Activated T-cell treated with anti-CD3 and anti-CD28 coated beads, Interleukin-2, amount 50 U/mL, for 4 hours (primary cell): ENCODE measurements around the gene ZNF561. TPM values are rescaled to one million over a fixed set of nuclear protein-coding genes. Genes with fewer than 3 reads are reported as not detected.
"Not testable (repeated sequence)": the region's sequence is repeated elsewhere in the genome, so short reads cannot be mapped to it uniquely, and the experiment has no call there.

Experiments used
- ATAC-seq, 2 donors: fragments of 200-7000 bp; cut with Tn5 transposase; one replicate each; pipeline ENCODE4 v1.10.0; 2021
- DNase-seq: peaks from one replicate; pipeline ENCODE4 v3.0.0-alpha.2; 2020
- H3K27me3 Mint-ChIP-seq: one replicate; pipeline ENCODE4 v1.8.0; 2021; ENCODE audit warnings: low read depth, mixed read lengths
- H3K36me3 Mint-ChIP-seq: one replicate; pipeline ENCODE4 v1.8.0; 2022; ENCODE audit warnings: mixed read lengths; ENCODE audit not compliant: insufficient read depth
- H3K4me1 Mint-ChIP-seq: one replicate; pipeline ENCODE4 v1.8.0; 2021; ENCODE audit warnings: low read depth, mixed read lengths
- H3K4me3 Mint-ChIP-seq: one replicate; pipeline ENCODE4 v1.8.0; 2021; ENCODE audit warnings: mild to moderate bottlenecking, moderate library complexity, mixed read lengths
- H3K9me3 Mint-ChIP-seq: one replicate; pipeline ENCODE4 v1.8.0; 2021; ENCODE audit warnings: mixed read lengths
- total RNA-seq, 3 donors: library from RNA; stranded (reverse); gene quantifications; one replicate each; pipeline ENCODE4 v1.2.1, GENCODE V29; 2021

ZNF561 gene
- total RNA-seq, 3 donors from 2014 or later = 19.1 to 32.1 (median 22.9) TPM

GRCh38 chr19:9615844-9616243, 5.2 kb downstream of the ZNF561 start:
- Mint-ChIP-seq H3K27me3 (no peaks in the 10 kb centered on the region), H3K4me3 (no peak overlapping the region), H3K9me3 (peaks cover 3% of the 10 kb centered on the region), H3K36me3 (peaks cover 56% of the 10 kb centered on the region), H3K4me1 (peaks cover 4% of the 10 kb centered on the region)
- no peak for DNase-seq
- ATAC-seq = no peak

GRCh38 chr19:9610484-9611113, 10.4 kb downstream of the ZNF561 start:
- Mint-ChIP-seq H3K4me1 (no peaks in the 10 kb centered on the region), H3K36me3 (peaks cover 61% of the 10 kb centered on the region), H3K27me3 (no peaks in the 10 kb centered on the region), H3K9me3 (peaks cover 31% of the 10 kb centered on the region), H3K4me3 (no peak overlapping the region)
- ATAC-seq (no peak), DNase-seq (no peak)

DNA sequence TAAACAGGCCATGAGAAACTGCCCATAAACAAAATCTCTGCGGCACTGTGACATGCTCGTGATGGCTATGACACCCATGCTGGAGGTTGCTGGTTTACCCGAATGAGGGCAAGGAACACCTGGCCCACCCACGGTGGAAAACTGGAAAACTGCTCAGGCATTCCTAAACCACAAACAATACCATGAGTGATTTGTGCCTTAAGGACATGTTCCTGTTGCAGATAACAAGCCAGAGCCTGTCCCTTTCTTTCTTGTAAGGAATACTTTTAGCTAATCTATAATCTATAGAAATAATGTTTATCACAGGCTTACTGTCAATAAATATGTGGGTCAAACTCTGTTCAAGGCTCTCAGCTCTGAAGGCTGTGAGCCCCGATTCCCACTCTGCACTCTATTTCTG, 12.1 kb downstream of the ZNF561 start:
- no peak for ATAC-seq
- no peak for DNase-seq
- Mint-ChIP-seq H3K4me3 (no peak overlapping the region), H3K27me3 (no peaks in the 10 kb centered on the region), H3K36me3 (peaks cover 53% of the 10 kb centered on the region), H3K9me3 (peaks cover 31% of the 10 kb centered on the region), H3K4me1 (no peaks in the 10 kb centered on the region)

- no peak overlapping the region for H3K4me3 Mint-ChIP-seq
- DNase-seq (no peak), ATAC-seq (peak; percentile 86 to 93)
- H3K4me1 Mint-ChIP-seq = no peaks in the 10 kb centered on the region
- peaks cover 6% of the 10 kb centered on the region for H3K27me3 Mint-ChIP-seq
- H3K36me3 Mint-ChIP-seq = peaks cover 5% of the 10 kb centered on the region
- peaks cover 18% of the 10 kb centered on the region for H3K9me3 Mint-ChIP-seq
Measured at GRCh38 chr19:9597027-9597426, 24.0 kb downstream of the ZNF561 start.

DNA sequence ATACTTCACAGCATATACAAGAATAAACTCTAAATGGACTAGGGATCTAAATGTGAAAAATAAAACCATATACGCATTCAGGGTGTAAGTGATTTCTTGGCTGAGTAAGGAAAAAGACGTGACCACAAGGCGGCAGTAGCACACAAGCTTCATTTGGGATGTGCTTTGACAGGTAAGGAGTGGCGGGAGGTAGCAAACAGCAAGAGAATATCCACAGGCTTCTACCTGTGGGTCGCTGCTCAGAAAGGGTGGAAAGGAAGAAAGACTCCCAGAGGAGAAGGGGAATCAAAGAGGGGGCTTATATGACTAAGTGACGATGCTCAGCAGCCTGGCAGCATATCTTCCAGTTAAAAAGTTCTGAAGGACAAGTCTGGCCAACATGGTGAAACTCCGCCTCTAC, 34.3 kb downstream of the ZNF561 start:
- Mint-ChIP-seq H3K4me3 (no peak overlapping the region), H3K36me3 (peaks cover 6% of the 10 kb centered on the region), H3K4me1 (peaks cover 14% of the 10 kb centered on the region), H3K27me3 (peaks cover 16% of the 10 kb centered on the region), H3K9me3 (no peaks in the 10 kb centered on the region)
- peak; percentile 72 for DNase-seq
- peak; percentile 56 to 67 for ATAC-seq

DNA sequence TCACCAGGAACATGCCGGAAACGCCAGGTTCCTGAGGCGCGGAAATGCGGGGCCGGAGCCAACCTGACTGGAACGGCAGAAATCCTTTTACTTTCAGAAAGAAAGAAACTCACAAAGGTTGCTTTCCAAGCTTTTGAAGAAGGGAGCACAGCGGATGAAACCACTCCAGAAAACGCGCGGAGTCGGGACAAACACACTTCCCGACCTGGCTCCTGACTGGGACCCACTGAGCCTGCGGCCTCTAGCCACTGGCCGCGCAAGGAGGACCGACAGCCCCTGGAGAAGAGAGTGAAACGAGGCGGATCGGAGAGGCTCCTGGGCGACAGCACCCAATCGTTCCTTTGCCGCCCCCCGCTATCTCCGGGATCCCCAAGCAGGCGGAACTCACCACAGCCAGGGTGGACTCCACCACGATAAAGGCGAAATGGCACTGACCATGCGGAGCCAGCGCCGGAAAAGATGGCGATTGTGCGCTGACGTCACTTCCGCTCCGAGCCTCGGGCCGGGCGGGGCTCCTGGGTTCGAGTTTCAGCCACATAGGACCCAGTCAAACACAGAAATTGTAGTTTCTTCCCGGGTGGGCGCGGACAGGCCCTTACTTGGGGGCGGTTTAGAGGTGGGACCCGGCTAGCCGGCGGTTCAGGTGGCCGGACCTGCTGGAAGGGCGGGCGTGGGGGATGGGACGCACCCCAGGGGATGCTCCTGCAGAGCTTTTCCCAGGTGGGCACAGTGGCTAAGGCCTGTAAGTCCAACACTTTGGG, 36.8 kb downstream of the ZNF561 start, which contains the start of gene ZNF121:
Gene ZNF121, minus strand, starts transcription at position 432 of the 761 bp plus-strand sequence. CDS start 16,407 bp downstream, outside the sequence.
- ATAC-seq (peak; percentile 81 to 87), DNase-seq (peak; percentile 78)
- Mint-ChIP-seq H3K36me3 (peaks cover 25% of the 10 kb centered on the region), H3K27me3 (peaks cover 9% of the 10 kb centered on the region), H3K9me3 (no peaks in the 10 kb centered on the region), H3K4me1 (peaks cover 35% of the 10 kb centered on the region), H3K4me3 (peak within 1 kb of the TSS; percentile 95)

GRCh38 chr19:9582081-9582725, 38.8 kb downstream of the ZNF561 start:
- not testable (repeated sequence) for ATAC-seq, DNase-seq, H3K9me3 Mint-ChIP-seq, H3K27me3 Mint-ChIP-seq
- Mint-ChIP-seq H3K4me1 (peaks cover 47% of the 10 kb centered on the region), H3K4me3 (peak overlapping the region; percentile 95), H3K36me3 (peaks cover 39% of the 10 kb centered on the region)

DNA sequence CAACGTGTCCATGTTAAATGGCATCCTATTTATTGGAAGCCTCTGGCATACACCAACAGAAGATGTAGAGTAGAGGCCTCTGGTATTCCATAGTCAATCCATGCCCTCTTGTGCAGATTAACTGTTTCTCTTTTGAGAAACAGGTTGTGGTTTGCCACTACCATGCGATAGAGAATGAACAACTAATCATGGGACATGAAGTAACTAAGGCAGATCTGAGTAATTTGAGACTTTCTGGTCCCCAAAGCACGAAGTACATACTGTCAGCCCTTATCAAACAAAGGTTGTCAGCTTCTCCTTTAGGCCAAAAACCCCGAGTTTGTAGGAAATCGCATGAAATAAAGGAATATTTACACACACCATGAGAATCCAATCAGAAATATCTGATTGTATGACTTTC, 40.3 kb downstream of the ZNF561 start:
- Mint-ChIP-seq H3K4me3 (peak overlapping the region; percentile 64), H3K36me3 (peaks cover 50% of the 10 kb centered on the region), H3K4me1 (peaks cover 50% of the 10 kb centered on the region), H3K27me3 (no peaks in the 10 kb centered on the region), H3K9me3 (peaks cover 21% of the 10 kb centered on the region)
- DNase-seq (no peak), ATAC-seq (peak in 1 of 2 donors; percentile 21)

- Mint-ChIP-seq H3K4me1 (peaks cover 11% of the 10 kb centered on the region), H3K4me3 (no peak overlapping the region), H3K9me3 (peaks cover 46% of the 10 kb centered on the region), H3K27me3 (no peaks in the 10 kb centered on the region), H3K36me3 (peaks cover 74% of the 10 kb centered on the region)
- DNase-seq = no peak
- ATAC-seq = no peak
Measured at GRCh38 chr19:9570255-9570654, 50.8 kb downstream of the ZNF561 start.

DNA sequence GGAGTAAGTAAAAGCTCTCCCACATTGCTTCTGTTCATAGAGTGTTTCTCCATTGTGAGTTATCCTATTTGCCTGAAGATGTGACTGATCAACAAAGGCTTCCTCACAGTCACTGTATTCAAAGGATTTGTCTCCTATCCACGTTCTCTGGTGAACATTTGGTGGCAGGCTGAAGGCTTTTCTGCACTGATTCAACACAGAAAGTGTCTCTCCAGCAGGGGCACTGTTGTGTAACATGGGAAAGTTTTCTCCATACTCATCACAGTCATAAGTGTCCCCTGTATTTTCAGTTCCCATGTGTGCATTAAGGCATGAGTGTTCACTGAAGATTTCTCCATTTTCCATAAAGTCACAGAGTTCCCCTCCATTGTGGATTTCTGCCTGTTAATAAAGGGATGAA, 54.3 kb downstream of the ZNF561 start:
- DNase-seq (no peak), ATAC-seq (no peak)
- Mint-ChIP-seq H3K9me3 (peaks cover 36% of the 10 kb centered on the region), H3K36me3 (peaks cover 77% of the 10 kb centered on the region), H3K27me3 (no peaks in the 10 kb centered on the region), H3K4me3 (no peak overlapping the region), H3K4me1 (peaks cover 2% of the 10 kb centered on the region)

DNA sequence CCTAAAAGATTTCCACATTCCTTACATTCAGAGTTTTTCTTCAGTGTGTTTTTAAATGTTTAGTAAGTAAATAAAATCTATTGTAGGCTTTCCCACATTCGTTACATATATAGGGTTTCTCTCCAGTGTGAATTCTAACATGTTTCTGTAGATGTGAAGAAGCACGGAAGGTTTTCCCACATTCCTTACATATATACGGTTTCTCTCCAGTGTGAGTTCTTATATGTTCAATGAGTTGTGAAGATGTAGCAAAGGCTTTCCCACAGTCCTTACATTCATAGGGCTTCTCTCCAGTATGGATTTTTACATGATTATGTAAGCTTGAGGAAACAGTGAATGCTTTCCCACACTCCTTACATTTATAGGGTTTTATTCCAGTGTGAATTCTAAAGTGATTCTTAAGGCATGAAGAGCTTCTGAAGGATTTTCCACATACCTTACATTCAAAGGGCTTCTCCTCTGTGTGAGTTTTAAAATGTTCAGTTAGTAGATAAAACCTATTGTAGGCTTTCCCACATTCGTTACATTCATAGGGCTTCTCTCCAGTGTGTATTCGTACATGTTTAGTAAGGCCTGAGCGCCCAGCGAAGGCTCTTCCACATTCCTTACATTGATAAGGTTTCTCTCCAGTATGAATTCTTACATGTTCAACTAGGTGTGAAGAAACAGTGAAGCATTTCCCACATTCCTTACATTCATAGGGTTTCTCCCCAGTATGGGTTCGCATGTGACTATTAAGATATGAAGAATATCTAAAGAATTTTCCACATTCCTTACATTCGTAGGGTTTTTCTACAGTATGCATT, 54.9 kb downstream of the ZNF561 start:
- ATAC-seq (no peak), DNase-seq (no peak)
- Mint-ChIP-seq H3K4me1 (peaks cover 2% of the 10 kb centered on the region), H3K9me3 (peaks cover 35% of the 10 kb centered on the region), H3K27me3 (no peaks in the 10 kb centered on the region), H3K4me3 (no peak overlapping the region), H3K36me3 (peaks cover 75% of the 10 kb centered on the region)
